ENCODE measurements around the gene IGSF23. TPM values are rescaled to one million over a fixed set of nuclear protein-coding genes. Genes with fewer than 3 reads are reported as not detected.

The IGSF23 gene
- total RNA-seq: not detected

GRCh38 chr19:44613295-44614178, at the start of gene IGSF23:
TSS of gene IGSF23 (plus strand) at chr19:44613563. CDS start at chr19:44613646, 83 bp downstream.
- Mint-ChIP-seq H3K4me3 (no peak within 1 kb of the TSS), H3K36me3 (ENCODE audit: low read depth) (no peaks in the 10 kb centered on the region), H3K27me3 (peaks cover 3% of the 10 kb centered on the region), H3K27ac (no peak within 1 kb of the TSS), H3K4me1 (no peaks in the 10 kb centered on the region), H3K9me3 (ENCODE audit: low read depth) (no peaks in the 10 kb centered on the region)
- intact Hi-C loops (cut with DNase I, micrococcal nuclease): no loop called here
- POLR2A ChIA-PET: no interaction called here
- DNase-seq (no peak), ATAC-seq (no peak)
- CTCF ChIA-PET: interaction anchor here (0.6 to 1.2 kb wide), 2 partner anchors 43 to 1528 kb away, joined by 3 read pairs; no protein-coding TSS in a partner anchor

- no peak overlapping the region for H3K4me3 Mint-ChIP-seq
- H3K4me1 Mint-ChIP-seq: no peaks in the 10 kb centered on the region
- peaks cover 10% of the 10 kb centered on the region for H3K27me3 Mint-ChIP-seq
- DNase-seq (no peak), ATAC-seq (no peak)
- H3K36me3 Mint-ChIP-seq (ENCODE audit: low read depth): no peaks in the 10 kb centered on the region
- ChIA-PET CTCF (no interaction called here), POLR2A (no interaction called here)
- H3K27ac Mint-ChIP-seq: no peak overlapping the region
- intact Hi-C loops (cut with DNase I, micrococcal nuclease): no loop called here
- H3K9me3 Mint-ChIP-seq (ENCODE audit: low read depth): no peaks in the 10 kb centered on the region
These were observed 46.4 kb upstream of the IGSF23 start for GRCh38 chr19:44566984-44567383.

GRCh38 chr19:44567745-44568144, 45.6 kb upstream of the IGSF23 start:
- Mint-ChIP-seq H3K4me3 (no peak overlapping the region), H3K27ac (no peak overlapping the region), H3K36me3 (ENCODE audit: low read depth) (no peaks in the 10 kb centered on the region), H3K9me3 (ENCODE audit: low read depth) (no peaks in the 10 kb centered on the region), H3K4me1 (no peaks in the 10 kb centered on the region), H3K27me3 (peaks cover 10% of the 10 kb centered on the region)
- CTCF ChIA-PET: no interaction called here
- POLR2A ChIA-PET: no interaction called here
- intact Hi-C loops (cut with DNase I, micrococcal nuclease): no loop called here
- no peak for DNase-seq
- no peak for ATAC-seq

GRCh38 chr19:44570603-44570983, 42.8 kb upstream of the IGSF23 start:
- ChIA-PET POLR2A (no interaction called here), CTCF (interaction anchor here (0.5 to 3.3 kb wide), 27 partner anchors 10 to 201 kb away, joined by 3 to 35 read pairs (median 3); partner anchors contain the start of genes IGSF23 and PVR)
- no peak for ATAC-seq
- Mint-ChIP-seq H3K27ac (no peak overlapping the region), H3K9me3 (ENCODE audit: low read depth) (no peaks in the 10 kb centered on the region), H3K4me3 (no peak overlapping the region), H3K36me3 (ENCODE audit: low read depth) (no peaks in the 10 kb centered on the region), H3K27me3 (peaks cover 5% of the 10 kb centered on the region), H3K4me1 (no peaks in the 10 kb centered on the region)
- no peak for DNase-seq
- intact Hi-C loops (cut with DNase I, micrococcal nuclease): no loop called here

- peak; percentile 68 for ATAC-seq
- CTCF ChIA-PET: interaction anchor here (0.5 to 3.3 kb wide), 29 partner anchors 10 to 200 kb away, joined by 3 to 35 read pairs (median 3); partner anchors contain the start of genes IGSF23 and PVR
- POLR2A ChIA-PET: no interaction called here
- no peak overlapping the region for H3K27ac Mint-ChIP-seq
- no peak overlapping the region for H3K4me3 Mint-ChIP-seq
- no peaks in the 10 kb centered on the region for H3K36me3 Mint-ChIP-seq (ENCODE audit: low read depth)
- no peaks in the 10 kb centered on the region for H3K9me3 Mint-ChIP-seq (ENCODE audit: low read depth)
- peaks cover 5% of the 10 kb centered on the region for H3K27me3 Mint-ChIP-seq
- H3K4me1 Mint-ChIP-seq: no peaks in the 10 kb centered on the region
- peak; percentile 72 for DNase-seq
- intact Hi-C loops (cut with DNase I, micrococcal nuclease): loop anchor here (1.0 kb wide), 2 partner anchors 86 to 152 kb away; no protein-coding TSS in a partner anchor
These were observed 42.2 kb upstream of the IGSF23 start for GRCh38 chr19:44570984-44571684.

- no peak for ATAC-seq
- no peaks in the 10 kb centered on the region for H3K36me3 Mint-ChIP-seq (ENCODE audit: low read depth)
- POLR2A ChIA-PET: no interaction called here
These were observed 41.4 kb upstream of the IGSF23 start for GRCh38 chr19:44571830-44572580.

GRCh38 chr19:44572581-44572900, 40.8 kb upstream of the IGSF23 start:
- H3K9me3 Mint-ChIP-seq (ENCODE audit: low read depth): no peaks in the 10 kb centered on the region

More at GRCh38 chr19:44571830-44572580, 41.4 kb upstream of the IGSF23 start:
- Mint-ChIP-seq H3K27me3 (peaks cover 5% of the 10 kb centered on the region), H3K27ac (no peak overlapping the region), H3K9me3 (ENCODE audit: low read depth) (no peaks in the 10 kb centered on the region), H3K4me1 (no peaks in the 10 kb centered on the region), H3K4me3 (no peak overlapping the region)
- DNase-seq: no peak
- intact Hi-C loops (cut with DNase I, micrococcal nuclease): loop anchor here (1.0 kb wide), 2 partner anchors 85 to 151 kb away; no protein-coding TSS in a partner anchor
- CTCF ChIA-PET: interaction anchor here (0.5 to 3.3 kb wide), 8 partner anchors 11 to 173 kb away, joined by 3 to 35 read pairs (median 6); no protein-coding TSS in a partner anchor

GRCh38 chr19:44573183-44573582, 40.2 kb upstream of the IGSF23 start:
- ChIA-PET POLR2A (no interaction called here), CTCF (interaction anchor here (1.1 to 1.4 kb wide), 2 partner anchors 10 to 84 kb away, joined by 3 to 4 read pairs; no protein-coding TSS in a partner anchor)
- no peak for DNase-seq
- Mint-ChIP-seq H3K27me3 (peaks cover 3% of the 10 kb centered on the region), H3K4me1 (no peaks in the 10 kb centered on the region), H3K9me3 (ENCODE audit: low read depth) (no peaks in the 10 kb centered on the region), H3K4me3 (no peak overlapping the region), H3K27ac (no peak overlapping the region), H3K36me3 (ENCODE audit: low read depth) (no peaks in the 10 kb centered on the region)
- intact Hi-C loops (cut with DNase I, micrococcal nuclease): no loop called here
- no peak for ATAC-seq

More at GRCh38 chr19:44572581-44572900, 40.8 kb upstream of the IGSF23 start:
- ChIA-PET POLR2A (no interaction called here), CTCF (interaction anchor here (0.5 to 3.3 kb wide), 2 partner anchors 19 to 84 kb away, joined by 3 to 35 read pairs; no protein-coding TSS in a partner anchor)
- peaks cover 5% of the 10 kb centered on the region for H3K27me3 Mint-ChIP-seq
- no peaks in the 10 kb centered on the region for H3K4me1 Mint-ChIP-seq
- intact Hi-C loops (cut with DNase I, micrococcal nuclease): no loop called here
- DNase-seq (no peak), ATAC-seq (no peak)
- H3K4me3 Mint-ChIP-seq: no peak overlapping the region
- no peaks in the 10 kb centered on the region for H3K36me3 Mint-ChIP-seq (ENCODE audit: low read depth)
- no peak overlapping the region for H3K27ac Mint-ChIP-seq

- POLR2A ChIA-PET: no interaction called here
- Mint-ChIP-seq H3K36me3 (ENCODE audit: low read depth) (no peaks in the 10 kb centered on the region), H3K4me3 (no peak overlapping the region), H3K27ac (no peak overlapping the region), H3K4me1 (no peaks in the 10 kb centered on the region), H3K27me3 (peaks cover 3% of the 10 kb centered on the region), H3K9me3 (ENCODE audit: low read depth) (no peaks in the 10 kb centered on the region)
- no peak for ATAC-seq
- CTCF ChIA-PET: interaction anchor here (1.1 to 1.4 kb wide), 2 partner anchors 10 to 84 kb away, joined by 3 to 4 read pairs; no protein-coding TSS in a partner anchor
- DNase-seq: no peak
- intact Hi-C loops (cut with DNase I, micrococcal nuclease): no loop called here
These were observed 39.7 kb upstream of the IGSF23 start for GRCh38 chr19:44573627-44574026.

GRCh38 chr19:44574186-44574950, 39.0 kb upstream of the IGSF23 start:
- intact Hi-C loops (cut with DNase I, micrococcal nuclease): no loop called here
- Mint-ChIP-seq H3K9me3 (ENCODE audit: low read depth) (no peaks in the 10 kb centered on the region), H3K4me1 (no peaks in the 10 kb centered on the region), H3K4me3 (no peak overlapping the region), H3K36me3 (ENCODE audit: low read depth) (no peaks in the 10 kb centered on the region), H3K27me3 (no peaks in the 10 kb centered on the region), H3K27ac (no peak overlapping the region)
- DNase-seq (no peak), ATAC-seq (no peak)
- ChIA-PET CTCF (interaction anchor here (0.8 to 1.4 kb wide), 3 partner anchors 9 to 157 kb away, joined by 3 to 4 read pairs (median 3); no protein-coding TSS in a partner anchor), POLR2A (no interaction called here)

Measured in activated CD4-positive, alpha-beta T cell treated with anti-CD3 and anti-CD28 coated beads for 36 hours (primary cell).